Left ventricle myocardium inferior (tissue), 1 donor: Measurements from ENCODE around the gene RHCG. TPM values are rescaled to one million over a fixed set of nuclear protein-coding genes. Genes with fewer than 3 reads are reported as not detected.

Experiments
- DNase-seq: peaks from one replicate; pipeline ENCODE4 v3.0.0-alpha.2; 2020
- H3K27ac ChIP-seq: fragments of 200-600 bp; replicated peaks from 2 replicates; pipeline ENCODE4 v1.8.0; 2021
- H3K27me3 ChIP-seq: fragments of 200-600 bp; 2 replicates; pipeline ENCODE4 v1.8.0; 2021; ENCODE audit warnings: low read depth
- H3K36me3 ChIP-seq: fragments of 200-600 bp; 2 replicates; pipeline ENCODE4 v1.8.0; 2021
- H3K4me1 ChIP-seq: fragments of 200-600 bp; 2 replicates; pipeline ENCODE4 v1.8.0; 2021
- H3K4me3 ChIP-seq: fragments of 200-600 bp; 2 replicates; pipeline ENCODE4 v1.8.0; 2021; ENCODE audit warnings: mild to moderate bottlenecking, moderate library complexity
- H3K9me3 ChIP-seq: fragments of 200-600 bp; replicated peaks from 2 replicates; pipeline ENCODE4 v1.8.0; 2021
- intact Hi-C: fragments of 100-400 bp; cut with micrococcal nuclease; formaldehyde crosslinking; loops from one replicate; pipeline ENCODE4 v1.11.0; 2022
- total RNA-seq: library from RNA; stranded (reverse); fragmentation: NEBNext Ultra II Directional; extraction: Animal tissue kit (Norgen Biotek cat#: 25700); gene quantifications from one replicate; pipeline ENCODE4 v1.2.1, GENCODE V29; 2021
- TF ChIP-seq, protein P1 (sequence below): fragments of 200-600 bp; IDR thresholded peaks from 2 replicates; pipeline ENCODE4 v1.8.0; 2021; ENCODE audit warnings: antibody characterized with exemption, mild to moderate bottlenecking, borderline replicate concordance
- donor health status: DM: no; HTN: yes; CAD: no; lungs with severe emphysema.

Gene RHCG
- total RNA-seq, 1 donor from 2014 or later: 0.22 TPM

DNA sequence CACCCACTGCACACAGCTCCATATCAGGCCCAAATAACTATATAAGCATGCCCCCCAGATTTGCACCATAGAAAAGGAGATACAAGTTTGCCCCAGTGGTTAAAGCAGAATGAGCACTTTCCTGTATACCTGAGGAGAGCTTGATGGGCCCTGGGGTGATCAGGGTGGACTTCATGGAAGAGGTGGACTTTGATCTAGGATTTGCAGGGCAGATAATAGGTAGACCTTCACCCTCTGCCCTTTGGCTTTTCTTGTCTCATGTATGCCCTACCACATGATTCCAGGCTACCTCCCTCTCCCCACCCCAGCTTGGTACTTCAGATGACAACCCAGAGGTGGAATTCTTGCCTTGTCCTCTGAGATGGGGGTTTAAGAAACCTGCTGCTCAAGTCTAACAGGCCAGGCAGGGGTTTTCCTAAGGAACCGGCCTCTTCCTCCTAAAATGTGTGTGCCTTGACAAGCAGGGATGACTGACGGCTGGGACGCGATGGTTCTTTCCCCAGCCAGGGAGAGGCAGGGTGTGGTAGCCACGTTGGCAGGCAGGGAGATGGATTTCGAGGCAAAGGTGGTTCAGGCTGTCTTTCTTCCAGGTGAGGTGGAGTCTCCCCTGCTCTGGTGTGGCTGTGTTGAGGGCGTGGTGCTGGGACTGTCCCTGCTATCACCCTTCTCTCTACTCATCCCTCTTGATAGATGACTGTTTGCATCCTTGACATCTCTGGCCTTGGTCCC is 6.6 kb upstream of the RHCG start:
- peaks cover 75% of the 10 kb centered on the region for H3K27me3 ChIP-seq
- TF ChIP-seq, protein P1, sequence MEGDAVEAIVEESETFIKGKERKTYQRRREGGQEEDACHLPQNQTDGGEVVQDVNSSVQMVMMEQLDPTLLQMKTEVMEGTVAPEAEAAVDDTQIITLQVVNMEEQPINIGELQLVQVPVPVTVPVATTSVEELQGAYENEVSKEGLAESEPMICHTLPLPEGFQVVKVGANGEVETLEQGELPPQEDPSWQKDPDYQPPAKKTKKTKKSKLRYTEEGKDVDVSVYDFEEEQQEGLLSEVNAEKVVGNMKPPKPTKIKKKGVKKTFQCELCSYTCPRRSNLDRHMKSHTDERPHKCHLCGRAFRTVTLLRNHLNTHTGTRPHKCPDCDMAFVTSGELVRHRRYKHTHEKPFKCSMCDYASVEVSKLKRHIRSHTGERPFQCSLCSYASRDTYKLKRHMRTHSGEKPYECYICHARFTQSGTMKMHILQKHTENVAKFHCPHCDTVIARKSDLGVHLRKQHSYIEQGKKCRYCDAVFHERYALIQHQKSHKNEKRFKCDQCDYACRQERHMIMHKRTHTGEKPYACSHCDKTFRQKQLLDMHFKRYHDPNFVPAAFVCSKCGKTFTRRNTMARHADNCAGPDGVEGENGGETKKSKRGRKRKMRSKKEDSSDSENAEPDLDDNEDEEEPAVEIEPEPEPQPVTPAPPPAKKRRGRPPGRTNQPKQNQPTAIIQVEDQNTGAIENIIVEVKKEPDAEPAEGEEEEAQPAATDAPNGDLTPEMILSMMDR: no peak
- no peaks in the 10 kb centered on the region for H3K36me3 ChIP-seq
- H3K9me3 ChIP-seq: no peaks in the 10 kb centered on the region
- H3K27ac ChIP-seq: no peak overlapping the region
- no peaks in the 10 kb centered on the region for H3K4me1 ChIP-seq
- no peak overlapping the region for H3K4me3 ChIP-seq
- intact Hi-C loops: no loop called here
- DNase-seq: no peak

DNA sequence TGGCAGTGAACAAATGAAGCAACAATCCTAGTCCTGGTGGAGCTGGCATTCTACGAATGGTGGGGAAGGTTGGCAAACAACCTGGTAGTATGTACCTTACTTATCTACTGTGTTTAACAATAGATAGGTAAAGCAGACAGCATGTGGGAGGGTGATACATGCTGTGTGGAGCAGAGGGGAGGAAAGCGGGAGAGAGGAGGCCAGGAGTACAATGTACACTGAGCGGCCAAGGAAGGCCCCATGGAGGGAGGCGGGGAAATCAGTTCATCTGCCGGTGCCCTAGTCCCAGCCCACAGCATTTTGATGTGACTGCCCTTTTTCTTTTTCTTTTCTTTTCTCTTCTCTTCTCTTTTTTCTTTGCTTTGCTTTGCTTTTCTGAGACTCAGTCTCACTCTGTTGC is 5.3 kb upstream of the RHCG start:
- no peak overlapping the region for H3K4me3 ChIP-seq
- no peak for DNase-seq

DNA sequence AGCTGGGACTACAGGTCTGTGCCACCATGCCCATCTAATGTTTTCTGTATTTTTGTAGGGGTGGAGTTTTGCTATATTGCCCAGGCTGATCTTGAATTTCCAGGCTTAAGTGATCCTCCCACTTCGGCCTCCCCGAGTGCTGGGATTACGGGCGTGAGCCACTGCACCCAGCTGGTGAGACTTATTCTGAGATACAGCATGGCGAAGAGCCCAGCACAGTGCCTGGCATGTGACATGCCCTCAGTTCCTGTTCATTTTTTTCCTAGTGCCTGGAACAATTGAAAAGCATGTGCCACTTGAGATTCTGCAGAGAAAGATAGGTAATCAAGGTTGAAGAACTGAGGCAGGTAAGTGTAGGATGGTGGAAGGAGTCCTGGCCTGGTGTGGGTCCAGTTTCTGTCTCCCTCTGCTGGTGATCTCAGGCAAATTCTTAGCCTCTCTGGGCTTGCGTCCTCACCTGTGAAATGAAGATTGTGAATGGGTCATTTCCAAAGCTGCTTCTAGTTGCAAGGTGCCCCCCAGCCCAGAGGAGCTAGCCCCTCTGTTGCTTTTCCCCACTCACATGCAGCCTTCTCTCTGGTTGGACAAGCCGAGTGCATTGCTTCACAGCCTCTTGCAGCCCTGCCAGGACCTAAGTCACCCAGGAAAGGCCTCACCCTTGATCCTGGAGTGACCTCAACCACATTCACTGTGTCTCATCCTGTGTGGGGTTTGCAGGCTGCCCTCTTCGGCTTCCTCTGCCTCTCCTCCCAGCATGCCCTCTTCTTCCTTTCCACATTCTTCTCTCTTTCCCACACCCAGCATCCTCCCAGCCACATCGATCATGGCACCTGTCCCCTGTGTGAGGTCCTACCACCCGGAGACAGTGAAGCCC is 4.3 kb upstream of the RHCG start:
- H3K27ac ChIP-seq: no peak overlapping the region
- H3K9me3 ChIP-seq: no peaks in the 10 kb centered on the region
- TF ChIP-seq, protein P1: no peak
- DNase-seq: no peak
- peaks cover 92% of the 10 kb centered on the region for H3K27me3 ChIP-seq
- intact Hi-C loops: no loop called here
- peaks cover 7% of the 10 kb centered on the region for H3K4me1 ChIP-seq
- no peak overlapping the region for H3K4me3 ChIP-seq
- H3K36me3 ChIP-seq: no peaks in the 10 kb centered on the region

More for the DNA sequence above, 5.3 kb upstream of the RHCG start:
- Histone ChIP-seq H3K9me3 (no peaks in the 10 kb centered on the region), H3K4me1 (peaks cover under 1% of the 10 kb centered on the region), H3K27ac (no peak overlapping the region), H3K27me3 (peaks cover 89% of the 10 kb centered on the region), H3K36me3 (no peaks in the 10 kb centered on the region)
- TF ChIP-seq, protein P1: no peak
- intact Hi-C loops: no loop called here

DNA sequence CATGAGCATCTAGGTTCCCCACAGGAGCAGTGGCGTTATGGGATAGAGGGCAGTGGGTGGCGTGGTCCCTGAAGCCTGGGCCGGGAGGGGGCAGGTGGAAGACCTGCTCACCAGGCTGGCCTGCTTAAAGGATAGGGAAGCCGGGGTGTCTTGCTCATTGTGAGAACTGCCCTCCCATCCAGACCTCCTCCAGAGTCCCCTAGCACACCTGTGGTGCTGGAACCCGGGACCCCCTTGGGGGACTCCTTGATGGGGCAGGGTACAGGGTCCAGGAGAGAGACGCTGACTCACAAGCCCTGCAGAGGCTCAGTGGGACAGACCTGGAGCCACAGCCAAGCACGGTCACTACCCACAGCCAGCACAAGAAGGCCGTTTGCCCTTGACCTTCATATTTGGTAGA is 2.8 kb upstream of the RHCG start:
- H3K36me3 ChIP-seq: no peaks in the 10 kb centered on the region
- peaks cover 99% of the 10 kb centered on the region for H3K27me3 ChIP-seq
- DNase-seq: no peak
- H3K9me3 ChIP-seq: no peaks in the 10 kb centered on the region
- no peak overlapping the region for H3K27ac ChIP-seq
- intact Hi-C loops: no loop called here
- no peak overlapping the region for H3K4me3 ChIP-seq
- TF ChIP-seq, protein P1: no peak
- peaks cover 7% of the 10 kb centered on the region for H3K4me1 ChIP-seq

DNA sequence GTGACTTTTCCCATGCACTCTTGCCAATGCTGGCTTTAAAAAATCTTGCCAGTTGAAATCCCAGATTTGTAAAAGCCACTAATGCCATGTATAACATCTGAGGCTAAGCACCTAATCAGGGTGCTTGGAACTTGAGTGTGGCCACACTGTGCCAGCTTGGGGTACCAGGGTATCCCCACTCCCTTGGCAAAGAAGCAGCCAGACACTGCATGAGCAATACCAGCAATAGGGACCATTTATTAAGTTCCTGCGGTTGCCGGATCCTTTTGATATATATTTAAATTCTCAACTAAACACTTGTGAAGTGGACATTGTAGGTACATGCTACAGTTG is 2.2 kb upstream of the RHCG start:
- Histone ChIP-seq H3K4me3 (no peak overlapping the region), H3K36me3 (no peaks in the 10 kb centered on the region), H3K27ac (no peak overlapping the region), H3K27me3 (peaks cover 99% of the 10 kb centered on the region), H3K9me3 (no peaks in the 10 kb centered on the region), H3K4me1 (peaks cover 7% of the 10 kb centered on the region)
- intact Hi-C loops: no loop called here
- TF ChIP-seq, protein P1: no peak
- DNase-seq: no peak
